G401.6 (cell line): ENCODE results near the gene TNIP1.

Experiments used
- FAIRE-seq: peaks from 2 replicates; lab custom pipeline; 2012; peaks lifted over from hg19 to GRCh38; lab: Jason Lieb, UNC

The TNIP1 gene

DNA sequence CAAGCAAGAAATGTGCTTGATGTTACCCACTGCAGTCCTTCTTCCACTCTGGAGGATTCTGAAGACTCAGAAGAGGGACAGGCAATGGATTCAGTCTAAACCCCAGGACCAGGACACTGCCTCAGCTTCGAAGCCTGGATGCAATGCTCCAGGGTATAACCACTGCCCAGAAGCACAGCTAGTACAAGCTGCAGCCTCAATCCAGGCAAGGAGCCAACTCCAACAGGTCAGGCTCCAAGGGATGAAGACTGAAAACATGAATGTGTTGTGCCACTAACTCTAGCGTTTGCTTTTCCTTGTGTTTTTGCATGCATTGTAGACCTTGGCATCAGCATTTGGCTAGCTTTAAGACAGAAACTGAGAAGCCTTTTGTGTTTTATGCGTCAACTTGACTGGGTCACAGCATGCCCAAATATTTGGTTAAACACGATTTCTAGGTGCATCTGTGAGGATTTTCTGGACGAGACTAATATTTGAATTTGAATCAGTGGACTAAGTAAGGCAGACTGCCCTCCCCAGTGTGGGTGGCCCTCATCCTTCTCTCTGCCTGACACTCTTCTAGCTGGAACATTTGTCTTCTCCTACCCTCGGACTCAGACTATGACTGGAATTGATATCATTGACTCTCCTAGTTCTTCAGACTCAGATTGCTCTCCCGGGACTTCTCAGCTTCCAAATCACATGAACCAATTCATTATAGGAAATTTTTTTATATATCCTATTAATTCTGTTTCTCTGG is 81.0 kb downstream of the TNIP1 start:
- no peak for FAIRE-seq

DNA sequence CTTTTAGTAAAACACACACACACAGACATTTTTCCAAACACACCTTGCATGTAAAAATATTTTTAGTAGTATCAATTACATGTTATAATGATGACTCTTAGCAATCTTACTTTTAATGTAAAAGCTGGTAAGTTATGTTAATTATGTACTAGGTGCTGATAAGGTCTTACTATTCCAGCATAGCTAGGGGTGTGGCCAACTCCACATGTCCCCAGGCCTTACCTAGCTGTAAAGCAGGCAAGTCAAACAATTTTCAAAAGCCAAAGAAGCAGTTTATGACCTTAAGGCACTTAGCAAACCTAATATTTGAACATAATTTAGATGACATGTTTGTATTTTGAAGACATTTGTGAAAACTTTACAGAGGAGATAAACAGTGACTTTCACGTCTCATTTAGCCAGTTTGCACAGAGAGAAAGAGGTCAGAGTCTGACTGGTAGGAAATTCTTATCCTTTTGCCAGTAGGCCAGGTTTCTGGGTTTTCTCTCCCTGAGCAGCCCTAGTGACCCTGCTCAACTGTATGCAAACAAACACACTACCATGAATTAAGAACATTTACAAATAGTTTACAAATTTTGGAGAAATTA is 86.9 kb downstream of the TNIP1 start:
- no peak for FAIRE-seq

DNA sequence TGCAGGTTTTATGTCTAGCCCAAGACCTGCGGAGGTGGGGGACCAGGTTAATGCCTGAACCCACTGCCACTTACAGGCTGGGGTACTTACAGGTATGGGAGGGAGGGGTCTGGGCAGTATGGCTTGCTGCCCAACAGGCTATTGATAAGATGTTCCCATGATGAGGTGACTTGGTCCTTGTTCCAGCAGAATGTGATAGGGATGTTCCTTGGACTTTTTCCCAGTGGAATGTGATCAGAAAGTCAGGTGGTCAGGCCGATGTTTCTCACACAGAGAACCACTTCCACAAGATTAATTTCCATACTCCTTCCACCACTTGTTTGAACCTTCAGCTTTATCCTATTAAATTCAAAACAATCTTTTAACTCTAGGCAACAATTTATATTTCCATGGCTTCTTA is 87.4 kb downstream of the TNIP1 start:
- FAIRE-seq = no peak

DNA sequence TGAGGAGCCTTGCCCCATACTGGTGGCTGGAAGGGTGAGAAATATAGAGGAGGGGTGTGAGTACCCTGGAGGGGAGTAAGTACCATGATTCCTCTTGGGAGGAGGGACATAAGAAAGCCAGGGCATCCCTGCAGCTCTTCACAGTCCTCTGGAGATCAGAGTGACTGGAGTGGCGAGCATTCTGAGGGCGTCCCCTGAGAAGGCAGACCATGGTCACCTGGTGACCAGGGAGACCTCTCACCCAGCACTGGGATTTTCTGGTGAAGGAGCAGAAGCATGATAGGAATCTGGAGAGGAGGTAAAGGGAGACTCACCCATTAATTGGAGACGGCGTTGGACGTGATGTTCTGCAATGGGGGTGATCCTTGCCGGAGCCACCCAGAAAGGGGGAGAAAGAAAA is 88.1 kb downstream of the TNIP1 start:
- no peak for FAIRE-seq

DNA sequence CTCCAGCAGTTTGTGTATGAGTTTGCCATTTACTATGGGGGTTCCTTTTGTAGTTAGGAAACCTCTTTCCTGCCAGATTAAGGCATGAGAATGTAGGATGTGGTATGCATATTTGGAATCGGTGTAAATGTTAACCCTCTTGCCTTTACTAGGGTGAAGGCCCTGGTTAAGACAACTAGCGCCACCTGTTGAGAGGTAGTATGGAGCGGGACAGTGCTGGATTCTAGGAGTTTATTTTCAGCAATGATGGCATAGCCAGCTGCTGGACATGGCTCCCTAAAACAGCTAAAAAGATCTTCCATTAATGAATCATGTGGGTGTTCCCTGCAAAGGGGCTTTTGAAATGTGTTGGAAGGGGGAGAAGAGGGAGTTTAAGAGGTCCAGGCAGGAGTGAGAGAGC is 91.1 kb downstream of the TNIP1 start:
- FAIRE-seq = no peak

DNA sequence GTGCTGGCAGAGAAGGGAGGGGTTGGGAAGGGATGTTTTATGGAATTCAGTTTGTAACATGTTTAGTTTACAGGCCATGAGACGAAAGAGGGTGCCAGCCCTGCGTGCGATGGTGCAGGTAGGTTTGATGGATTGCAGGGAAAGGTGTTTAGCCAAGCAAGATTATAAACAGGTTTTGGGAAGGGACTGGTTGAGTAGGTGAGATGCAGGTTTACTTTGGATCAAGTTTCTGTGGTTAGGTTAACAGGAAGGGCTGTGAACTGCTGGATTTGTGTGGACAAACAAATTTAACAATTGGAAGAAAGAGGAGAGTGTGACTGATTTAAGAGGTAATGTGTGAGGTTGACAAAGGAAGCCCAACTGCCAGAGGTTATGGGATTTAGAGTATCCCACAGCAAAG is 93.1 kb downstream of the TNIP1 start:
- FAIRE-seq = no peak
